SK-N-SH treated with all-trans-retinoic acid at 6 μM for 48 hours (cell line): Measurements from ENCODE around the gene NAALADL2.

Experiments
- ATAC-seq: fragments of 200-7000 bp; cut with Tn5 transposase; 3 replicates; pipeline ENCODE4 v1.9.1; 2020; ENCODE audit warnings: mild to moderate bottlenecking, moderate library complexity
- ARNTL ChIP-seq: fragments of 450-650 bp; formaldehyde crosslinking; IDR thresholded peaks from 2 replicates; pipeline ENCODE4 v1.5.0; 2020; ENCODE audit warnings: low read depth, mild to moderate bottlenecking, moderate library complexity, borderline replicate concordance
- CSDC2 ChIP-seq: fragments of 250-450 bp; sonication (Bioruptor Pico); IDR thresholded peaks from 2 replicates; pipeline ENCODE4 v1.5.0; 2020; ENCODE audit warnings: mild to moderate bottlenecking, moderate library complexity
- CSRNP3 ChIP-seq: fragments of 250-450 bp; sonication (Bioruptor Pico); IDR thresholded peaks from 2 replicates; pipeline ENCODE4 v1.5.1; 2021; ENCODE audit warnings: mild to moderate bottlenecking, moderate library complexity
- ESRRG ChIP-seq: fragments of 250-450 bp; sonication (Bioruptor Pico); IDR thresholded peaks from 2 replicates; pipeline ENCODE4 v1.6.1; 2021; ENCODE audit warnings: mild to moderate bottlenecking
- GLIS3 ChIP-seq: fragments of 250-450 bp; sonication (Bioruptor Pico); IDR thresholded peaks from 2 replicates; pipeline ENCODE4 v1.5.0; 2020; ENCODE audit warnings: mild to moderate bottlenecking, moderate library complexity
- ISL1 ChIP-seq: fragments of 250-450 bp; sonication (Bioruptor Pico); IDR thresholded peaks from 2 replicates; pipeline ENCODE4 v2.1.2; 2022; ENCODE audit warnings: mild to moderate bottlenecking, moderate library complexity
- OSR1 ChIP-seq: fragments of 250-450 bp; sonication (Bioruptor Pico); IDR thresholded peaks from 2 replicates; pipeline ENCODE4 v1.8.0; 2022; ENCODE audit warnings: moderate library complexity, mild to moderate bottlenecking, inconsistent platforms
- PATZ1 ChIP-seq: fragments of 250-450 bp; sonication (Bioruptor Pico); IDR thresholded peaks from 2 replicates; pipeline ENCODE4 v1.8.0; 2020; ENCODE audit warnings: mild to moderate bottlenecking, moderate library complexity, borderline replicate concordance
- POU6F1 ChIP-seq: fragments of 250-450 bp; sonication (Bioruptor Pico); IDR thresholded peaks from 2 replicates; pipeline ENCODE4 v1.8.0; 2021; ENCODE audit warnings: low read depth, mild to moderate bottlenecking, moderate library complexity, borderline replicate concordance
- PPARA ChIP-seq: fragments of 250-450 bp; sonication (Bioruptor Pico); IDR thresholded peaks from 2 replicates; pipeline ENCODE4 v1.5.0; 2020; ENCODE audit warnings: mild to moderate bottlenecking, borderline replicate concordance
- RARB ChIP-seq: fragments of 250-450 bp; sonication (Bioruptor Pico); IDR thresholded peaks from 2 replicates; pipeline ENCODE4 v1.8.0; 2021; ENCODE audit warnings: mild to moderate bottlenecking, moderate library complexity
- SNAI2 ChIP-seq: fragments of 250-450 bp; sonication (Bioruptor Pico); IDR thresholded peaks from 2 replicates; pipeline ENCODE4 v1.5.0; 2020; ENCODE audit warnings: mild to moderate bottlenecking, moderate library complexity
- TCF4 ChIP-seq: fragments of 250-450 bp; sonication (Bioruptor Pico); IDR thresholded peaks from 2 replicates; pipeline ENCODE4 v1.8.0; 2021; ENCODE audit warnings: mild to moderate bottlenecking, moderate library complexity, borderline replicate concordance
- TOX ChIP-seq: fragments of 250-450 bp; sonication (Bioruptor Pico); IDR thresholded peaks from 2 replicates; pipeline ENCODE4 v1.8.0; 2021; ENCODE audit warnings: mild to moderate bottlenecking, moderate library complexity, borderline replicate concordance
- TSHZ2 ChIP-seq: fragments of 250-450 bp; sonication (Bioruptor Pico); IDR thresholded peaks from 2 replicates; pipeline ENCODE4 v1.5.0; 2020; ENCODE audit warnings: mild to moderate bottlenecking, moderate library complexity
- ZC3H10 ChIP-seq: fragments of 250-450 bp; sonication (Bioruptor Pico); IDR thresholded peaks from 2 replicates; pipeline ENCODE4 v1.5.1; 2021; ENCODE audit warnings: mild to moderate bottlenecking, moderate library complexity
- ZFP3 ChIP-seq: fragments of 250-450 bp; sonication (Bioruptor Pico); IDR thresholded peaks from 2 replicates; pipeline ENCODE4 v1.5.0; 2020; ENCODE audit warnings: mild to moderate bottlenecking, moderate library complexity
- ZFP30 ChIP-seq: fragments of 450-650 bp; formaldehyde crosslinking; IDR thresholded peaks from 2 replicates; pipeline ENCODE4 v1.5.0; 2022; ENCODE audit warnings: mild to moderate bottlenecking, moderate library complexity
- ZNF565 ChIP-seq: fragments of 450-650 bp; formaldehyde crosslinking; conservative IDR thresholded peaks from 2 replicates; pipeline ENCODE4 v1.5.0; 2020; ENCODE audit warnings: low read depth, mild to moderate bottlenecking, moderate library complexity
- ZNF70 ChIP-seq: fragments of 450-650 bp; formaldehyde crosslinking; IDR thresholded peaks from 2 replicates; pipeline ENCODE4 v1.5.0; 2020; ENCODE audit warnings: mild to moderate bottlenecking, moderate library complexity
- ZNF8 ChIP-seq: fragments of 450-650 bp; formaldehyde crosslinking; IDR thresholded peaks from 2 replicates; pipeline ENCODE4 v1.5.0; 2020; ENCODE audit warnings: mild to moderate bottlenecking, moderate library complexity

Gene NAALADL2

GRCh38 chr3:175381685-175382084 is 522.6 kb downstream of the NAALADL2 start:
- no peak for ATAC-seq
- no peak for TF ChIP-seq RARB (CRISPR knock-in tag)
- TF ChIP-seq ZNF70 (CRISPR knock-in tag) = no peak
- TF ChIP-seq PPARA (CRISPR knock-in tag) = no peak
- TF ChIP-seq SNAI2 (CRISPR knock-in tag) = no peak
- TF ChIP-seq GLIS3 (CRISPR knock-in tag) = no peak
- TF ChIP-seq ZNF565 (CRISPR knock-in tag) = no peak
- no peak for TF ChIP-seq ZNF8 (CRISPR knock-in tag)
- no peak for TF ChIP-seq POU6F1 (CRISPR knock-in tag)
- no peak for TF ChIP-seq OSR1 (CRISPR knock-in tag)
- TF ChIP-seq PATZ1 = no peak
- no peak for TF ChIP-seq ZFP3
- no peak for TF ChIP-seq ZFP30 (CRISPR knock-in tag)
- TF ChIP-seq TOX (CRISPR knock-in tag) = no peak
- no peak for TF ChIP-seq TSHZ2 (CRISPR knock-in tag)
- no peak for TF ChIP-seq TCF4
- no peak for TF ChIP-seq ESRRG (CRISPR knock-in tag)
- no peak for TF ChIP-seq CSRNP3

- ATAC-seq = no peak
- TF ChIP-seq ARNTL (CRISPR knock-in tag) (no peak), CSRNP3 (no peak), PPARA (CRISPR knock-in tag) (no peak), ZNF565 (CRISPR knock-in tag) (no peak), ISL1 (CRISPR knock-in tag) (no peak), TSHZ2 (CRISPR knock-in tag) (no peak), ZFP3 (no peak), PATZ1 (no peak), GLIS3 (CRISPR knock-in tag) (no peak), ZC3H10 (CRISPR knock-in tag) (no peak), CSDC2 (CRISPR knock-in tag) (no peak), RARB (CRISPR knock-in tag) (no peak), OSR1 (CRISPR knock-in tag) (no peak), ZNF8 (CRISPR knock-in tag) (no peak)
Observed at GRCh38 chr3:175383371-175383770, 524.2 kb downstream of the NAALADL2 start.
